Breast epithelium (tissue), 3 donors: ENCODE data around the gene MZF1.

ENCODE experiments used
- POLR2A ChIP-seq: fragments of 450-650 bp; IDR thresholded peaks from one replicate; pipeline ENCODE4 v1.6.1; 2016; ENCODE audit warnings: antibody characterized with exemption, mild to moderate bottlenecking, moderate library complexity
- POLR2AphosphoS5 ChIP-seq, 3 donors: sonication (generic); formaldehyde crosslinking; IDR thresholded peaks; one replicate each; pipeline ENCODE4 v1.6.1; 2017; ENCODE audit warnings: antibody characterized with exemption in 3 of 3
- TF ChIP-seq, protein P1 (sequence below), 3 donors: fragments of 450-650 bp; IDR thresholded peaks; one replicate each; pipeline ENCODE4 v1.5.1; 2016 to 2017; ENCODE audit warnings: antibody characterized with exemption in 3 of 3, mild to moderate bottlenecking in 3 of 3, moderate library complexity in 3 of 3

DNA sequence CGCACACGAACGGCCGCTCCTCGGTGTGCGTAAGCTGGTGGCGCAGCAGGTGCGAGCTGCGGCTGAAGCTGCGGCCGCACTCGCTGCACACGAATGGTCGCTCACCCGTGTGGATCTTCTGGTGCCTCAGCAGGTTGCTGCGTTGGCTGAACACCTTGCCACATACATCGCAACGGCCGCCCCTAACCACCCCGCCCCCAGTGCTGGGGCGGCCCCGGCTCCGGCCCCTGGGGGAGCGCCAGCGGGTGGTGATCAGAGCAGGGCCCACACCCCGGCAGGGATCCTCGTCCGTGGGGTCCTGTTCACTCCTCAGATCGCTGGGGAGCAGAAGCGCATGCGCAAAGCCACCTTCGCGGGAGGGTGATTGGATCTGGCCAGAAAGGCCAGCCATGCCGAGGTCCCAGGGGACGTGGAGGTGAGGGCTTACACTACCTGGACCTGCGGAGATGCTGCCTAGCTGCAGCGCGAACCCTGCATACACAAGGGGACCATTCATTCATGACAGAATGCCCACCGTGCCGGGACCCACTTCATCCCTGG, 10.0 kb downstream of the MZF1 start:
- TF ChIP-seq POLR2A (no peak), POLR2AphosphoS5 (IDR thresholded peaks at IDR 0.05) (no peak)
- TF ChIP-seq, protein P1, sequence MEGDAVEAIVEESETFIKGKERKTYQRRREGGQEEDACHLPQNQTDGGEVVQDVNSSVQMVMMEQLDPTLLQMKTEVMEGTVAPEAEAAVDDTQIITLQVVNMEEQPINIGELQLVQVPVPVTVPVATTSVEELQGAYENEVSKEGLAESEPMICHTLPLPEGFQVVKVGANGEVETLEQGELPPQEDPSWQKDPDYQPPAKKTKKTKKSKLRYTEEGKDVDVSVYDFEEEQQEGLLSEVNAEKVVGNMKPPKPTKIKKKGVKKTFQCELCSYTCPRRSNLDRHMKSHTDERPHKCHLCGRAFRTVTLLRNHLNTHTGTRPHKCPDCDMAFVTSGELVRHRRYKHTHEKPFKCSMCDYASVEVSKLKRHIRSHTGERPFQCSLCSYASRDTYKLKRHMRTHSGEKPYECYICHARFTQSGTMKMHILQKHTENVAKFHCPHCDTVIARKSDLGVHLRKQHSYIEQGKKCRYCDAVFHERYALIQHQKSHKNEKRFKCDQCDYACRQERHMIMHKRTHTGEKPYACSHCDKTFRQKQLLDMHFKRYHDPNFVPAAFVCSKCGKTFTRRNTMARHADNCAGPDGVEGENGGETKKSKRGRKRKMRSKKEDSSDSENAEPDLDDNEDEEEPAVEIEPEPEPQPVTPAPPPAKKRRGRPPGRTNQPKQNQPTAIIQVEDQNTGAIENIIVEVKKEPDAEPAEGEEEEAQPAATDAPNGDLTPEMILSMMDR (IDR thresholded peaks at IDR 0.05): no peak
